ENCODE measurements around the gene ARHGAP26. TPM values are rescaled to one million over a fixed set of nuclear protein-coding genes. Genes with fewer than 3 reads are reported as not detected.

The ARHGAP26 gene
- total RNA-seq, 1 experiment from 2014 or later = 79.8 TPM

DNA sequence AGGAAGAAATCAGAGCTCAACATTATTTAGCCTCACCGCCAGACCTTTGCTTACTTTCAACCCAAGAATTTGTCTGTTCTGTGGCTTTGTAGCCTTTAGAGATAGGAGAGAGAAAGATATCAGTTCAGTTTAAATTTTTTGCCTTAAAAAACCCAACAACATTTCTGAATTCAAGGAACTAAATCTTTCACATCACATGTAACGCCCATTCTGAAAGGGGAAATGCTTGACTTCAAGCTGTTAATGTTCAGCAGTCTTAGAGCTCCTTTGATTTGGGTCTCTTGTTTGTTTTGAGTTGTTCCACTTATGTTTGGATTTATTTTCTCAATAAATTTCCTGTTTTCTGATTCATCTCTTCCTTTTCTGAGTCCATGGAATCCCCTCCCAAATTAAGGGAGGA is 294.5 kb downstream of the ARHGAP26 start:
- no peaks in the 10 kb centered on the region for H3K9me3 Mint-ChIP-seq (ENCODE audit: unreplicated experiment)
- H3K27me3 ChIP-seq (replicated peaks; ENCODE audit: control insufficient read depth, insufficient read depth, low read length) = no peaks in the 10 kb centered on the region
- no peak overlapping the region for H3K27ac Mint-ChIP-seq (ENCODE audit: unreplicated experiment)
- H3K4me3 Mint-ChIP-seq (ENCODE audit: unreplicated experiment) = no peak overlapping the region
- H3K4me3 ChIP-seq (ENCODE audit: low read depth, low read length) = no peak overlapping the region
- H3K36me3 ChIP-seq (ENCODE audit: control insufficient read depth, insufficient read depth, low read length) = no peaks in the 10 kb centered on the region; the same call in 1 of the 2 replicates
- no peaks in the 10 kb centered on the region for H3K4me1 Mint-ChIP-seq (ENCODE audit: low read depth, unreplicated experiment)
- H3K36me3 Mint-ChIP-seq (ENCODE audit: insufficient read depth, unreplicated experiment) = peaks cover 34% of the 10 kb centered on the region
- intact Hi-C loops (cut with micrococcal nuclease; ENCODE audit: unreplicated experiment) = no loop called here
- ChIA-PET POLR2A (no interaction called here), CTCF (no interaction called here)
- no peaks in the 10 kb centered on the region for H3K4me1 ChIP-seq
- no peaks in the 10 kb centered on the region for H3K27me3 Mint-ChIP-seq (ENCODE audit: insufficient read depth, unreplicated experiment)
- no peaks in the 10 kb centered on the region for H3K9me3 ChIP-seq
- no peak for TF ChIP-seq CTCF (IDR thresholded peaks at IDR 0.05; ENCODE audit: insufficient read depth in 1 of 2, low read depth in 1 of 2, low read length in 1 of 2, severe bottlenecking in 1 of 2, unreplicated experiment in 1 of 2)
- DNase-seq = no peak
- no TSS peak for BruUV-seq (replicated peaks)

GRCh38 chr5:143065185-143065965 is 295.2 kb downstream of the ARHGAP26 start:
- Histone ChIP-seq H3K4me3 (ENCODE audit: low read depth, low read length) (no peak overlapping the region), H3K36me3 (ENCODE audit: control insufficient read depth, insufficient read depth, low read length) (no peaks in the 10 kb centered on the region; the same call in 1 of the 2 replicates), H3K9me3 (no peaks in the 10 kb centered on the region), H3K27me3 (replicated peaks; ENCODE audit: control insufficient read depth, insufficient read depth, low read length) (no peaks in the 10 kb centered on the region), H3K4me1 (no peaks in the 10 kb centered on the region)
- DNase-seq = no peak
- H3K9me3 Mint-ChIP-seq (ENCODE audit: unreplicated experiment) = no peaks in the 10 kb centered on the region
- no peaks in the 10 kb centered on the region for H3K27me3 Mint-ChIP-seq (ENCODE audit: insufficient read depth, unreplicated experiment)
- CTCF ChIA-PET = no interaction called here
- no peak overlapping the region for H3K27ac Mint-ChIP-seq (ENCODE audit: unreplicated experiment)
- intact Hi-C loops (cut with micrococcal nuclease; ENCODE audit: unreplicated experiment) = no loop called here
- POLR2A ChIA-PET = no interaction called here
- no peak overlapping the region for H3K4me3 Mint-ChIP-seq (ENCODE audit: unreplicated experiment)
- peaks cover 40% of the 10 kb centered on the region for H3K36me3 Mint-ChIP-seq (ENCODE audit: insufficient read depth, unreplicated experiment)
- no TSS peak for BruUV-seq (replicated peaks)
- TF ChIP-seq CTCF (IDR thresholded peaks at IDR 0.05; ENCODE audit: insufficient read depth in 1 of 2, low read depth in 1 of 2, low read length in 1 of 2, severe bottlenecking in 1 of 2, unreplicated experiment in 1 of 2) = no peak
- H3K4me1 Mint-ChIP-seq (ENCODE audit: low read depth, unreplicated experiment) = no peaks in the 10 kb centered on the region

GRCh38 chr5:143065996-143066522 is 295.9 kb downstream of the ARHGAP26 start:
- peaks cover 40% of the 10 kb centered on the region for H3K36me3 Mint-ChIP-seq (ENCODE audit: insufficient read depth, unreplicated experiment)
- DNase-seq = no peak
- BruUV-seq (replicated peaks) = no TSS peak
- no peaks in the 10 kb centered on the region for H3K27me3 ChIP-seq (replicated peaks; ENCODE audit: control insufficient read depth, insufficient read depth, low read length)
- POLR2A ChIA-PET = no interaction called here
- CTCF ChIA-PET = no interaction called here
- H3K36me3 ChIP-seq (ENCODE audit: control insufficient read depth, insufficient read depth, low read length) = no peaks in the 10 kb centered on the region; the same call in 1 of the 2 replicates
- H3K27me3 Mint-ChIP-seq (ENCODE audit: insufficient read depth, unreplicated experiment) = no peaks in the 10 kb centered on the region
- no peak overlapping the region for H3K27ac Mint-ChIP-seq (ENCODE audit: unreplicated experiment)
- H3K4me1 ChIP-seq = no peaks in the 10 kb centered on the region
- TF ChIP-seq CTCF (IDR thresholded peaks at IDR 0.05; ENCODE audit: insufficient read depth in 1 of 2, low read depth in 1 of 2, low read length in 1 of 2, severe bottlenecking in 1 of 2, unreplicated experiment in 1 of 2) = no peak
- intact Hi-C loops (cut with micrococcal nuclease; ENCODE audit: unreplicated experiment) = no loop called here
- H3K9me3 ChIP-seq = no peaks in the 10 kb centered on the region
- H3K4me1 Mint-ChIP-seq (ENCODE audit: low read depth, unreplicated experiment) = no peaks in the 10 kb centered on the region
- no peak overlapping the region for H3K4me3 ChIP-seq (ENCODE audit: low read depth, low read length)
- H3K4me3 Mint-ChIP-seq (ENCODE audit: unreplicated experiment) = no peak overlapping the region
- H3K9me3 Mint-ChIP-seq (ENCODE audit: unreplicated experiment) = no peaks in the 10 kb centered on the region
